OCI-LY7 (cell line): Measurements from ENCODE around the gene TRIM54.

Experiments used
- EZH2phosphoT487 ChIP-seq: fragments of 200-600 bp; sonication (generic); IDR thresholded peaks from 2 replicates; pipeline ENCODE4 v1.6.1; 2018; ENCODE audit warnings: low read depth, borderline replicate concordance, mild to moderate bottlenecking, mixed run types, antibody characterized with exemption, low read length, moderate library complexity, mixed read lengths
- TF ChIP-seq, protein P1 (sequence below): fragments of 200-600 bp; sonication (generic); conservative IDR thresholded peaks from 2 replicates; pipeline ENCODE4 v1.5.1; 2014; ENCODE audit warnings: mild to moderate bottlenecking, antibody characterized with exemption, low read length, moderate library complexity, mixed read lengths

DNA sequence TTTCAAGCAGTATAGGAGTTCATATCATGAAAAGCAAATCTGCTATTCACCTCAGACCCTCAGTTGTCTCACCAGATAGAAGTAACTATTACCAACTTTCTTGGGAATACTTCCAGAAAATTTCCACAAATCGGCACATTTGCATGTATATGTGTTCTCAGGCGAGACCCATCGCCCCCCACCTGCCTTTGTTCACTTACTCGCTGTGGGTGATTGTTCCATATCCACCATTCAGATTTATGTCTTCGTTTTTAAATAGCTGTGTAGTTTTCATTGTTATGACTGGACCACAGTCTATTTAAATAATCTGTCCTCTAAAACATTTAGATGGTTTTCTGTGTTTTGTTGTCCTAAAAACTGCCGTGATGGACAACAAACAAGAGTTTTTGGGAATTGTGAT is 3.3 kb downstream of the TRIM54 start:
- TF ChIP-seq, protein P1, sequence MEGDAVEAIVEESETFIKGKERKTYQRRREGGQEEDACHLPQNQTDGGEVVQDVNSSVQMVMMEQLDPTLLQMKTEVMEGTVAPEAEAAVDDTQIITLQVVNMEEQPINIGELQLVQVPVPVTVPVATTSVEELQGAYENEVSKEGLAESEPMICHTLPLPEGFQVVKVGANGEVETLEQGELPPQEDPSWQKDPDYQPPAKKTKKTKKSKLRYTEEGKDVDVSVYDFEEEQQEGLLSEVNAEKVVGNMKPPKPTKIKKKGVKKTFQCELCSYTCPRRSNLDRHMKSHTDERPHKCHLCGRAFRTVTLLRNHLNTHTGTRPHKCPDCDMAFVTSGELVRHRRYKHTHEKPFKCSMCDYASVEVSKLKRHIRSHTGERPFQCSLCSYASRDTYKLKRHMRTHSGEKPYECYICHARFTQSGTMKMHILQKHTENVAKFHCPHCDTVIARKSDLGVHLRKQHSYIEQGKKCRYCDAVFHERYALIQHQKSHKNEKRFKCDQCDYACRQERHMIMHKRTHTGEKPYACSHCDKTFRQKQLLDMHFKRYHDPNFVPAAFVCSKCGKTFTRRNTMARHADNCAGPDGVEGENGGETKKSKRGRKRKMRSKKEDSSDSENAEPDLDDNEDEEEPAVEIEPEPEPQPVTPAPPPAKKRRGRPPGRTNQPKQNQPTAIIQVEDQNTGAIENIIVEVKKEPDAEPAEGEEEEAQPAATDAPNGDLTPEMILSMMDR: no peak
- no peak for TF ChIP-seq EZH2phosphoT487
